Liver (tissue), 9 donors: ENCODE results near the gene FUBP3. TPM values are rescaled to one million over a fixed set of nuclear protein-coding genes. Genes with fewer than 3 reads are reported as not detected.

Source experiments
- DNase-seq: peaks from one replicate; pipeline ENCODE4 v3.0.0-alpha.2; 2017; ENCODE audit warnings: low spot score
- H3K27ac ChIP-seq, 2 donors: one replicate each; pipeline ENCODE4 v1.7.0; 2013; ENCODE audit warnings: inconsistent platforms in 2 of 2, low read length in 2 of 2, control low read depth in 1 of 2, low read depth in 1 of 2, mild to moderate bottlenecking in 1 of 2
- H3K27me3 ChIP-seq, 4 donors: one replicate each; pipeline versions ENCODE4 v1.6.1 to v1.7.0; 2013; ENCODE audit warnings: low read length in 3 of 4, inconsistent platforms in 1 of 4, mild to moderate bottlenecking in 1 of 4, moderate library complexity in 1 of 4; ENCODE audit not compliant: control insufficient read depth in 4 of 4, insufficient read depth in 4 of 4
- H3K36me3 ChIP-seq, 4 donors: one replicate each; pipeline versions ENCODE4 v1.6.1 to v1.7.0; 2013; ENCODE audit warnings: low read length in 3 of 4, mild to moderate bottlenecking in 3 of 4, low read depth in 1 of 4, moderate library complexity in 1 of 4; ENCODE audit not compliant: control insufficient read depth in 4 of 4, insufficient read depth in 3 of 4
- H3K4me1 ChIP-seq, 4 donors: one replicate each; pipeline versions ENCODE4 v1.6.1 to v1.7.0; 2013; ENCODE audit warnings: low read length in 3 of 4, mild to moderate bottlenecking in 3 of 4, moderate library complexity in 1 of 4; ENCODE audit not compliant: control insufficient read depth in 4 of 4, insufficient read depth in 4 of 4
- H3K4me3 ChIP-seq, 3 donors: one replicate each; pipeline versions ENCODE4 v1.6.1 to v1.7.0; 2013; ENCODE audit warnings: low read length in 3 of 3, control low read depth in 1 of 3, low read depth in 1 of 3, mild to moderate bottlenecking in 1 of 3
- H3K9ac ChIP-seq, 2 donors: one replicate each; pipeline ENCODE4 v1.7.0; 2013; ENCODE audit warnings: low read length in 2 of 2, mild to moderate bottlenecking in 2 of 2, moderate library complexity in 2 of 2, control low read depth in 1 of 2, low read depth in 1 of 2
- H3K9me3 ChIP-seq, 4 donors: one replicate each; pipeline versions ENCODE4 v1.6.1 to v1.7.0; 2013; ENCODE audit warnings: low read length in 3 of 4; ENCODE audit not compliant: control insufficient read depth in 4 of 4
- ATF3 ChIP-seq: IDR thresholded peaks from 2 replicates; pipeline ENCODE4 v1.6.1; 2016; ENCODE audit warnings: antibody characterized with exemption
- CTCF ChIP-seq: fragments of 150-350 bp; IDR thresholded peaks from 2 replicates; pipeline ENCODE4 v1.5.1; 2017; ENCODE audit warnings: improper control_type of control experiment, low read depth, low read length; ENCODE audit not compliant: missing input control
- EGR1 ChIP-seq, 2 donors: IDR thresholded peaks; 2 replicates each; pipeline ENCODE4 v1.6.1; 2016 to 2018; ENCODE audit warnings: antibody characterized with exemption in 2 of 2, low read depth in 2 of 2
- FOXA1 ChIP-seq: IDR thresholded peaks from 2 replicates; pipeline ENCODE4 v1.6.1; 2016; ENCODE audit warnings: antibody characterized with exemption
- FOXA2 ChIP-seq: IDR thresholded peaks from 2 replicates; pipeline ENCODE4 v1.6.1; 2016; ENCODE audit warnings: antibody characterized with exemption
- GABPA ChIP-seq, 2 donors: IDR thresholded peaks in 1 of 2; conservative IDR thresholded peaks in 1 of 2; 2 replicates each; pipeline ENCODE4 v1.6.1; 2016; ENCODE audit warnings: antibody characterized with exemption in 2 of 2, mild to moderate bottlenecking in 1 of 2, moderate library complexity in 1 of 2
- HNF4A ChIP-seq, 2 donors: conservative IDR thresholded peaks; 2 replicates each; pipeline ENCODE4 v1.6.1; 2016; ENCODE audit warnings: antibody characterized with exemption in 2 of 2, mild to moderate bottlenecking in 2 of 2
- HNF4G ChIP-seq: IDR thresholded peaks from 2 replicates; pipeline ENCODE4 v1.6.1; 2016; ENCODE audit warnings: antibody characterized with exemption
- JUND ChIP-seq, 2 donors: IDR thresholded peaks; 2 replicates each; pipeline ENCODE4 v1.6.1; 2016; ENCODE audit warnings: antibody characterized with exemption in 2 of 2
- MAX ChIP-seq: IDR thresholded peaks from 2 replicates; pipeline ENCODE4 v1.6.1; 2016; ENCODE audit warnings: antibody characterized with exemption
- NR2F2 ChIP-seq: IDR thresholded peaks from 2 replicates; pipeline ENCODE4 v1.6.1; 2016; ENCODE audit warnings: antibody characterized with exemption
- RAD21 ChIP-seq, 2 donors: IDR thresholded peaks; 2 replicates each; pipeline ENCODE4 v1.6.1; 2016; ENCODE audit warnings: antibody characterized with exemption in 2 of 2, mild to moderate bottlenecking in 2 of 2
- REST ChIP-seq: IDR thresholded peaks from 2 replicates; pipeline ENCODE4 v1.6.1; 2016; ENCODE audit warnings: antibody characterized with exemption, mild to moderate bottlenecking
- RXRA ChIP-seq, 2 donors: IDR thresholded peaks; 2 replicates each; pipeline ENCODE4 v1.6.1; 2017 to 2018; ENCODE audit warnings: antibody characterized with exemption in 2 of 2, mild to moderate bottlenecking in 1 of 2
- SP1 ChIP-seq: IDR thresholded peaks from 2 replicates; pipeline ENCODE4 v1.6.1; 2018; ENCODE audit warnings: antibody characterized with exemption, mild to moderate bottlenecking
- TAF1 ChIP-seq: conservative IDR thresholded peaks from 2 replicates; pipeline ENCODE4 v1.6.1; 2016; ENCODE audit warnings: antibody characterized with exemption, mild to moderate bottlenecking
- YY1 ChIP-seq: IDR thresholded peaks from 2 replicates; pipeline ENCODE4 v1.6.1; 2016; ENCODE audit warnings: antibody characterized with exemption, mild to moderate bottlenecking
- ZBTB33 ChIP-seq: IDR thresholded peaks from 2 replicates; pipeline ENCODE4 v1.6.1; 2016; ENCODE audit warnings: antibody characterized with exemption
- WGBS: extraction: QIAGEN DNeasy Blood & Tissue Kit; methylation state at CpG from one replicate; pipeline ENCODE4 v1.1.7; 2013; 5-methylcytosine and 5-hydroxymethylcytosine counted together
- polyA plus RNA-seq, 2 donors: library from polyadenylated mRNA; stranded (reverse) in 1 of 2; unstranded in 1 of 2; fragments of 200-250 nt in 1 of 2; fragments of >200 nt in 1 of 2; fragmentation: Nextera tagmentation in 1 of 2; extraction: Ambion mirVana in 1 of 2; gene quantifications; one replicate each; pipeline versions ENCODE4 v1.2.1 to v1.2.3, GENCODE V29; 2013 to 2015
- total RNA-seq, 2 donors: library from RNA; depleted of rRNA; stranded (reverse); fragments of >200 nt; gene quantifications; one replicate each; pipeline ENCODE4 v1.2.3, GENCODE V29; 2014
- donor health status: healthy.
- donor health status: healthy.
- donor health status: healthy.
- donor health status: healthy.
- donor health status: healthy.

FUBP3 gene
- total and polyA plus RNA-seq, 4 donors = 16.1 to 39.0 (median 24.8) TPM

- no peak for DNase-seq
- H3K9me3 ChIP-seq = no peaks in the 10 kb centered on the region
- no peak overlapping the region for H3K9ac ChIP-seq
- peaks cover 2 to 33% (median 22%) of the 10 kb centered on the region in 4 donors for H3K4me1 ChIP-seq
- H3K36me3 ChIP-seq = no peaks in the 10 kb centered on the region
- 96% methylated on average over 8 of the region's 8 CpGs for WGBS
- TF ChIP-seq HNF4G (no peak), RAD21 (IDR thresholded peaks at IDR 0.05) (no peak), GABPA (IDR thresholded peaks at IDR 0.05 in 1 of 2, conservative IDR thresholded peaks at IDR 0.05 in 1 of 2) (no peak), NR2F2 (no peak), REST (no peak), SP1 (no peak), RXRA (IDR thresholded peaks at IDR 0.05) (no peak), EGR1 (IDR thresholded peaks at IDR 0.05; ENCODE audit: low read depth in 2 of 2) (no peak), FOXA2 (no peak), FOXA1 (no peak), ZBTB33 (no peak), JUND (IDR thresholded peaks at IDR 0.05) (no peak), TAF1 (no peak), HNF4A (conservative IDR thresholded peaks at IDR 0.05) (no peak), YY1 (no peak), MAX (no peak), ATF3 (no peak), CTCF (no peak)
- peaks cover 0 to under 1% (median 0%) of the 10 kb centered on the region in 4 donors for H3K27me3 ChIP-seq
- no peak overlapping the region for H3K27ac ChIP-seq
- no peak overlapping the region for H3K4me3 ChIP-seq
Measured at GRCh38 chr9:130531670-130532069, 47.7 kb upstream of the FUBP3 start.
